ENCODE data around the gene KBTBD13. TPM values are rescaled to one million over a fixed set of nuclear protein-coding genes. Genes with fewer than 3 reads are reported as not detected.
"Not testable (repeated sequence)": the region's sequence is repeated elsewhere in the genome, so short reads cannot be mapped to it uniquely, and the experiment has no call there.

The KBTBD13 gene
- total RNA-seq, 1 experiment from 2014 or later: not detected

DNA sequence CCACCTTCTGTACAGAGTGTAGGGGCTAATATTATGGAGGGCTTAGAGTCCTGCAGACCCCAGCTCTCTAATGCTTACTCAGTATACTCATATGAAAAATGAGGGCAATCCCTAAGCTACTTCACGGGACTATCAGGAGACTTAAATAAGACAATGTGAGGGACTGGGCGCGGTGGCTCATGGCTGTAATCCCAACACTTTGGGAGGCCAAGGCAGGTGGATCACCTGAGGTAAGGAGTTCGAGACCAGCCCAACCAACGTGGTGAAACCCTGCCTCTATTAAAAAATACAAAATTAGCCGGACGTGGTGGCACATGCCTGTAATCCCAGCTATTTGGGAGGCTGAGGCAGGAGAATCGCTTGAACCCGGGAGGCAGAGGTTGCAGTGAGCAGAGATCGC is 23.3 kb downstream of the KBTBD13 start:
- in situ Hi-C loops (cut with HindIII; ENCODE audit: low sequenced_read_pairs); DNase-seq (ENCODE audit: low spot score): not testable (repeated sequence)

DNA sequence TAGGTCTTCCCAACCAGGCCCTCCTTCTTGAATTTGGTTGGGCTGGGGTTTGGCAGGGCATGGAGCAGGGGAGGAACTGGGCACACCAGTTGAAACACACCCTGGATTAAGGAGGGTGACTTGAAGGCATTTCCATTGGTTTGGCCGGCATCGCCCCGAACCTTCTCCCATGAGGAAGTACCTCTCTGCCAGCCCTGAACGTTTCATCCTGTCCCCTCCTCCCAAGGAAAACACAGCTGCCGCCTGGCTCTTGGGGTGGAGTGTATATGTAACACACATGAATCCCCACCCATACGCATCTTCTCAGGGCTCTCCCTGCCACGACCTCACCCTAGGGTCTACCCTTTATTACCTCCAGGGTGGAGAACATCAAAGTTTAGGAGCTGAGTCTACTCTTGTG is 23.9 kb downstream of the KBTBD13 start:
- DNase-seq (ENCODE audit: low spot score): no peak
- in situ Hi-C loops (cut with HindIII; ENCODE audit: low sequenced_read_pairs): no loop called here

DNA sequence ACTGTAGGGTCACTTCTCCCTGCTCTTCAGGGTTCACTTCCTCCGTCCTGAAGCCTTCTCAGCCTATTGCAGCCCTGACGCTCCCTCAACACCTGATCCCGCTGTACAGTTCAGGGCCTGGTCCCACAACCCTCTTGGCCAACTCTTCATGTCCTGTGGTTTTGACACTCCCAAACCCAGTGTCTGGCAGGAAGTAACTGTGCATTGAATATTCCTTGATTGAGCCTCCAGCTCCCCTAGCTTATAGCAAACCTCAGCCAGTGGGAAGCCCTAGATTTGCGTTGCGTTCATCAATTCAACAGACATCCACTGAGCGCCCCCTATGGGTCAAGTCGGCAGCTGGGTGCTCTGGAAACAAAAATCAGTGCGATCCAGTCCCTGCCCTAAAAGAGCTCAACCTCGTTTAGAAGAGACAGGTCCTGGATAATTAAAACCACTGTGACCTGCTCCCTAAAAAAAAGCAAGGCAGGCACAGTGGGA is 24.9 kb downstream of the KBTBD13 start:
- DNase-seq (ENCODE audit: low spot score): peak; percentile 76
- in situ Hi-C loops (cut with HindIII; ENCODE audit: low sequenced_read_pairs): no loop called here

DNA sequence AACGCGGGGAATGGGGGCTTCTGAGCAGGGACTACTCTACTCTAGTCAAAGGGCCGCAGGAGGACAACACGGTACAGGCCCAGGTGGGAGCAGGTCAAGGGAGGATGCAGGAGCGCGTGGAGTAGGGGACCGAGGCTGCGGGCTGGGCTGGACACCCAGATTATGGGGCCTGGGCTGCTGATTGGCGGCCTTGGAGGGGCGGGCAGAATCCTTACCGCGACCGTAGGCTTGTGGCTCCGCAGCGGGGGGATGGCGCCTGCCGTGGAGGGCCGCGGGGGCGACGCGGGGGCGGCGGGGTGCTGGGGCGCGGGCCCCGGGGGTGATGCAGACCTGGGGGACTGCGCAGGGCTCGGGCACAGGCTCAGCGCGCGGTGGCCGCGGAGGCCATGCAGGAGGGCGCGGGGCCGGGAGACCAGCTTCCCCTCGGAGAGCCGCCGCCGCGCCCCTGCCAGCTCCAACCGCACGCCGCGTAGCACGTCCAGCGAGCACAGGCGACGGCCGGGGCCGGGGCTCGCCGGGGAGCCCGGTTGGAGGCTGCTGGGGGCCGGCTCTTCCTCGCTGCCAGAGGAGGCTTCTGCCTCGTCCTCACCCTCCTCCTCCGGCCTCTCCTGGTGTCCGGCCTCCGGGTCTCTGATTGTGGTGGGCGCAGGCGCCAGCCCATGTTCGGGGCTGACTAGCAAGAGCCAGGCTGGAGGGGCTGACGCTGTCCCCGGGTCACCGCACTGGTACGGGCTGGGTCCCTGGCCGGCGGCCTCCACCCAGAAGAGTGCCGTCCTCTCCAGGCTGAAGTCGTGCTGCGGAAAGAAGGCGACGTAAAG is 25.6 kb downstream of the KBTBD13 start:
- no peak for DNase-seq (ENCODE audit: low spot score)
- in situ Hi-C loops (cut with HindIII; ENCODE audit: low sequenced_read_pairs): no loop called here

DNA sequence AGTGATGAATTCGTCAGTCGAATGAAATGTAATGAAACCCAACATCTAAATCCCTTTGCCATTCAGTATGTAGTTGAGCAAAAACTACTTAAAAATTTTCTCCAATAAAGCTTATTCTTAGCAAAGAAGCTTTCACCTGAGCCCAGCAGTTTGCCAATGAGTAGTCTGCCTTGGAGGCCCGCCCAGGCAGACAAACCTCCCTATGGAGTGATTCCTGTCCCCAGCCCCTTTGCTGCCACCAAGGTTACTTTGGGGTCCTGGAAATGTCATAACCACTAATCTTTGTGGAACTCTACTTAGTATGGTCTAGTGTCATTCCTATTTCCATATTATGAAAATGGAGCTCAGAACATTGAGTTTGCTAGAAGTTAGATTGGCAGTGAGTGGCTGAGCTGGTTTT is 26.4 kb downstream of the KBTBD13 start:
- DNase-seq (ENCODE audit: low spot score): no peak
- in situ Hi-C loops (cut with HindIII; ENCODE audit: low sequenced_read_pairs): no loop called here

DNA sequence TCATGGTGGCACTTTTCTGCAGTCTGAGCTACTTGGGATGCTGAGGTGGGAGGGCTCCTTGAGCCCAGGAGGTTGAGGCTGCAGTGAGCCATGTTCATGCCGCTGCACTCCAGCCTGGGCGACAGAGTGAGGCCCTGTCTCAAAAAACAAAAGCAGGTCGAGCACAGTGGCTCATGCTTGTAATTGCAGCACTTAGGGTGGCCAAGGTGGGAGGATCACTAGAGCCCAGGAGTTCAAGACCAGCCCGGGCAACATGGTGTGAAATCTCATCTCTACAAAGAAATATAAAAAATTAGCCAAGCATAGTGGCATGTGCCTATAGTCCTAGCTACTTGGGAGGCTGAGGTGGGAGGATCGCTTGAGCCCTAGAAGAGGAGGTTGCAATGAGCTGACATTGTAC is 28.5 kb downstream of the KBTBD13 start:
- in situ Hi-C loops (cut with HindIII; ENCODE audit: low sequenced_read_pairs): no loop called here
- no peak for DNase-seq (ENCODE audit: low spot score)

DNA sequence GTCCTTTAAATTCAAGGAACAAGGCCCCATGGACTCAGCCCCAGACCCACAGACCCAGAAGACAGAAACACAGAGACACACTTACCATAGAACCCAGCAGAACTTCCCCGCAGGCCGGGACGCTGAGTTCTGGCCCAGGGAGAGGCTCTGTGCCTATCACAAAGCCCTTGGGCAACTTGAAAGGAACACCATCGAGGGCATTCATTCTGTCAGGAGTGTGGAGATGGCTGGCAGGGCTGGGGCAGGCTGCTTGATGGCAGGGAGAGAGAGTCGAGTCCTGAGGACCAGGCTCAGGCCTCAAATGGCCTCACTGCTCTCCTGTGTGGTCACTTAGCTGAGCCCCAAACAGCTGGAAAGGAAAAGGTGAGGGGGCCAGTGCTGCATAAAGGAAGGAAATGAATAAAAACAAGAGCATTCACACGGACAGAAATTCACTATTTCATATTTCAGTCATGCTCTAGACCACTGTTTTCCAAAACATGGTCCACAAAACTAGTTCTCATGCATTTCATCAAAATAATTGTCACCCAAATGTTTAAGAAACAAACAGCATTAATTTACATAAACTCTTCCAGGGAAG is 29.6 kb downstream of the KBTBD13 start:
- DNase-seq (ENCODE audit: low spot score): no peak
- in situ Hi-C loops (cut with HindIII; ENCODE audit: low sequenced_read_pairs): no loop called here

DNA sequence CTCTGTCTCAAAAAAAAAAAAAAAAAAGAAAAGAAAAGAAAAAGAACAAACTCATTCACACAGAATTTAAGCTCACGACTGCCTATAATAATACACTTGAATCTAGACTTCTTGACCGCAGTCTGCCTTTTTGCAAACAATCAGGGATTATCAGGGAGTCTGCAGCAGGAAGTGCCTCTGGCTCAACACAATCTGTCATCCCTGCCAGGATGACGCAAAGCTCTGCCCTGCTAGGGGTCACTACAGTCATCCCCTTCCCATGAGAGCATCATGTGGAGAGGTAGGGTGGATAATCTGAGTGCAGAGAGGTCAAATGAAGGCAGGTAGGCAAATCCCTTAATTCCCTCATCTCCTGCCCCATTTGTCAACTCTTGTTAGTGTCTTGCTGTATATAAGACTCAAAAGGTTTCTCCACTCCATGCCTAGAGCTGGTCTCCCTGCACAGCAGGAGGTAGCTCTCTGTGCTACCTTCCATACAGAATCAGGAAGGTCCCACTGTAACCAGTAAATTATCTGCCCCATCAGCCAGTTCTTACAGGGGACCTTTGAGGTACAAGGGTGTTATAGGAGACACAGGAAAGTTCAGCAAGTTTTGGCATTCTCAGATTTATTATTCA is 34.2 kb downstream of the KBTBD13 start:
- in situ Hi-C loops (cut with HindIII; ENCODE audit: low sequenced_read_pairs): no loop called here
- no peak for DNase-seq (ENCODE audit: low spot score)

DNA sequence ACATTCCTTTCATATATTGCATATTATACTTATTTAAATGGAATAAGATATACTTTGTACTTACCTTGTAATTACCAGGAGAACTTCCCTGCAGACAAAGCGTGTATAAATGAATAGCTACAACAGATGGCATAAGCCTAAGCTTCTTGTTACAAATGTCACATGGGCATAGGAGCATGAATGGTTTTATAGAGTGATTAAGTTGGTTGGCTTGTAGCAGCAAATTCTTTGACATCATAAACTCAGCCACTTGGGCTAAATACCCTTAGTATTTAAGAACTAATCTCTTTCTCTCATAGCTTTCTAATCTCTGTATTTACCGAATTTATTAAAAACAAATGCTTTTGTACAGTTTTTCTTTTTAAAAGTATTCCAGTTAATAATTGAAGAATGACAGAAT is 38.5 kb downstream of the KBTBD13 start, which contains the start of gene UBAP1L:
UBAP1L (minus strand) TSS at position 115 of the 400 bp plus-strand sequence. CDS start 8,985 bp downstream, outside the sequence.
- peak; percentile 18 for DNase-seq (ENCODE audit: low spot score)
- in situ Hi-C loops (cut with HindIII; ENCODE audit: low sequenced_read_pairs): no loop called here

DNA sequence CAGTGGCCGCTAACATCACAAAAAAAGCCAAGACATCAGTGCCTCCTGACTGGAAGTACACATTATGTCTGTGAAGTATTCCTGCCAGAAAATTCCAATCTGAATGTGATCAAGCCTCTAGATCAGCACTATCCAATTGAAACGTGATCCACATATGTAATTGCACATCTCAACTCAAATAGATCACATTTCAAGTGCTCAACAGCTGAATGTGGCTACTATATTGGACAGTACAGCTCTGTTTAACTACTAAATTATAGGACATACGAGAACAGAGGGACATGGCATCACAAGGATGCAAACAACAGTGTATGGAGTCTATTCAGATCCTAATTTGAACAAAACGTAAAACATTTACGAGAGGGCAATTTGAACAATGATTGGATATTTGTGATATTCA is 39.0 kb downstream of the KBTBD13 start:
- in situ Hi-C loops (cut with HindIII; ENCODE audit: low sequenced_read_pairs): no loop called here
- no peak for DNase-seq (ENCODE audit: low spot score)

Other genes starting within 250 kb of the KBTBD13 start
- 16.1 and 17.4 TPM in 2 replicates for gene PLEKHO2, start 234.8 kb upstream of the KBTBD13 start, total RNA-seq (2014; rRNA removed; shearing (Covaris generic))
- gene ANKDD1A, start 164.8 kb upstream of the KBTBD13 start, total RNA-seq (2014; rRNA removed; shearing (Covaris generic)): 0.92 and 0.95 TPM in 2 replicates
- 111 and 115 TPM in 2 replicates for gene SPG21, start 86.8 kb upstream of the KBTBD13 start, total RNA-seq (2014; rRNA removed; shearing (Covaris generic))
- gene MTFMT, start 47.1 kb upstream of the KBTBD13 start, total RNA-seq (2014; rRNA removed; shearing (Covaris generic)): 34.2 and 99.1 TPM in 2 replicates
- not detected in 2 replicates for gene SLC51B, start 31.4 kb upstream of the KBTBD13 start, total RNA-seq (2014; rRNA removed; shearing (Covaris generic))
- not detected in 2 replicates for gene RASL12, start 8.8 kb upstream of the KBTBD13 start, total RNA-seq (2014; rRNA removed; shearing (Covaris generic))
- gene UBAP1L, start 38.5 kb downstream of the KBTBD13 start, total RNA-seq (2014; rRNA removed; shearing (Covaris generic)): 0.24 and 0.25 TPM in 2 replicates
- gene PDCD7, start 57.1 kb downstream of the KBTBD13 start, total RNA-seq (2014; rRNA removed; shearing (Covaris generic)): 29.5 and 32.9 TPM in 2 replicates
- gene CLPX, start 108.6 kb downstream of the KBTBD13 start, total RNA-seq (2014; rRNA removed; shearing (Covaris generic)): 29.8 and 34.3 TPM in 2 replicates
- not detected in 2 replicates for gene CILP, start 134.7 kb downstream of the KBTBD13 start, total RNA-seq (2014; rRNA removed; shearing (Covaris generic))
- 6.2 and 6.3 TPM in 2 replicates for gene PARP16, start 210.1 kb downstream of the KBTBD13 start, total RNA-seq (2014; rRNA removed; shearing (Covaris generic))
- gene RNU5A-1, start 219.3 kb downstream of the KBTBD13 start, total RNA-seq (2014; rRNA removed; shearing (Covaris generic)): not detected in 2 replicates
- gene RNU5B-1, start 227.9 kb downstream of the KBTBD13 start, total RNA-seq (2014; rRNA removed; shearing (Covaris generic)): not detected in 2 replicates

Measured in G401 (cell line).